H9 (cell line): ENCODE results near the gene HRC. TPM values are rescaled to one million over a fixed set of nuclear protein-coding genes. Genes with fewer than 3 reads are reported as not detected.

ENCODE experiments used
- DNase-seq: peaks from one replicate; pipeline ENCODE4 v3.0.0-alpha.2; 2017
- H2AFZ ChIP-seq: one replicate; pipeline ENCODE4 v1.6.1; 2013; ENCODE audit warnings: mild to moderate bottlenecking, low read length, control low read depth, moderate library complexity
- H2AK5ac ChIP-seq: 2 replicates; pipeline ENCODE4 v1.6.1; 2013; ENCODE audit warnings: low read length, control low read depth, mixed read lengths; ENCODE audit not compliant: insufficient read length
- H2BK120ac ChIP-seq: one replicate; pipeline ENCODE4 v1.6.1; 2013; ENCODE audit warnings: low read depth, mild to moderate bottlenecking, low read length, control low read depth, inconsistent platforms; ENCODE audit not compliant: poor library complexity, severe bottlenecking
- H2BK12ac ChIP-seq: 2 replicates; pipeline ENCODE4 v1.6.1; 2013; ENCODE audit warnings: low read length, control low read depth, mixed read lengths, low read depth; ENCODE audit not compliant: insufficient read length
- H2BK15ac ChIP-seq: 2 replicates; pipeline ENCODE4 v1.6.1; 2013; ENCODE audit warnings: low read depth, low read length, control low read depth
- H2BK20ac ChIP-seq: one replicate; pipeline ENCODE4 v1.6.1; 2013; ENCODE audit warnings: low read depth, mild to moderate bottlenecking, low read length, control low read depth, inconsistent platforms; ENCODE audit not compliant: poor library complexity, severe bottlenecking
- H2BK5ac ChIP-seq: 2 replicates; pipeline ENCODE4 v1.6.1; 2013; ENCODE audit warnings: low read length, control low read depth, mixed read lengths; ENCODE audit not compliant: insufficient read length
- H3K14ac ChIP-seq: 2 replicates; pipeline ENCODE4 v1.6.1; 2013; ENCODE audit warnings: low read length, control low read depth; ENCODE audit not compliant: insufficient read depth
- H3K18ac ChIP-seq: 2 replicates; pipeline ENCODE4 v1.6.1; 2013; ENCODE audit warnings: low read depth, mild to moderate bottlenecking, mixed read lengths, low read length, control low read depth; ENCODE audit not compliant: insufficient read length
- H3K23ac ChIP-seq: 2 replicates; pipeline ENCODE4 v1.6.1; 2013; ENCODE audit warnings: low read length, control low read depth, mixed read lengths, low read depth; ENCODE audit not compliant: insufficient read length
- H3K23me2 ChIP-seq: 2 replicates; pipeline ENCODE4 v1.6.1; 2013; ENCODE audit warnings: low read depth, mild to moderate bottlenecking, mixed read lengths, low read length, control low read depth; ENCODE audit not compliant: insufficient read length, poor library complexity, severe bottlenecking
- H3K27ac ChIP-seq: 2 replicates; pipeline ENCODE4 v1.5.1; 2013; ENCODE audit warnings: low read length, control low read depth, mixed read lengths, low read depth; ENCODE audit not compliant: insufficient read length
- H3K27me3 ChIP-seq: 2 replicates; pipeline ENCODE4 v1.6.1; 2013; ENCODE audit warnings: low read length, control low read depth, inconsistent platforms; ENCODE audit not compliant: insufficient read depth
- H3K4ac ChIP-seq: 2 replicates; pipeline ENCODE4 v1.6.1; 2013; ENCODE audit warnings: low read depth, mild to moderate bottlenecking, control low read depth, inconsistent platforms, low read length, moderate library complexity
- H3K4me1 ChIP-seq: 2 replicates; pipeline ENCODE4 v1.6.1; 2013; ENCODE audit warnings: low read length, control low read depth, inconsistent platforms; ENCODE audit not compliant: insufficient read depth
- H3K4me2 ChIP-seq: 2 replicates; pipeline ENCODE4 v1.6.1; 2013; ENCODE audit warnings: low read length, control low read depth, mixed read lengths; ENCODE audit not compliant: insufficient read length, insufficient read depth
- H3K56ac ChIP-seq: 2 replicates; pipeline ENCODE4 v1.6.1; 2013; ENCODE audit warnings: low read depth, mild to moderate bottlenecking, mixed read lengths, low read length, control low read depth; ENCODE audit not compliant: insufficient read length
- H3K79me1 ChIP-seq: 2 replicates; pipeline ENCODE4 v1.6.1; 2013; ENCODE audit warnings: low read depth, mild to moderate bottlenecking, moderate library complexity, low read length, control low read depth, inconsistent platforms; ENCODE audit not compliant: insufficient read depth, poor library complexity, severe bottlenecking
- H3K79me2 ChIP-seq: 2 replicates; pipeline ENCODE4 v1.6.1; 2013; ENCODE audit warnings: low read length, control low read depth, inconsistent platforms; ENCODE audit not compliant: insufficient read depth
- H3K9ac ChIP-seq: 2 replicates; pipeline ENCODE4 v1.6.1; 2013; ENCODE audit warnings: low read length, control low read depth, mixed read lengths; ENCODE audit not compliant: insufficient read length; ENCODE audit errors: extremely low read depth
- H3K9me3 ChIP-seq: one replicate; pipeline ENCODE4 v1.6.1; 2013; ENCODE audit warnings: low read depth, low read length, inconsistent platforms; ENCODE audit not compliant: control insufficient read depth
- H3T11ph ChIP-seq: one replicate; pipeline ENCODE4 v1.6.1; 2013; ENCODE audit warnings: mild to moderate bottlenecking, low read length, control low read depth, inconsistent platforms
- H4K20me1 ChIP-seq: one replicate; pipeline ENCODE4 v1.6.1; 2013; ENCODE audit not compliant: control insufficient read depth, insufficient read length, insufficient read depth
- H4K5ac ChIP-seq: 2 replicates; pipeline ENCODE4 v1.6.1; 2013; ENCODE audit warnings: low read depth, mild to moderate bottlenecking, mixed read lengths, low read length, control low read depth; ENCODE audit not compliant: insufficient read length
- H4K8ac ChIP-seq: replicated peaks from 2 replicates; pipeline ENCODE4 v1.6.1; 2013; ENCODE audit warnings: low read length, control low read depth, mixed read lengths, low read depth; ENCODE audit not compliant: insufficient read length
- H4K91ac ChIP-seq: 2 replicates; pipeline ENCODE4 v1.6.1; 2013; ENCODE audit warnings: low read depth, mild to moderate bottlenecking, moderate library complexity, mixed read lengths, low read length, control low read depth; ENCODE audit not compliant: insufficient read length
- H3K27ac Mint-ChIP-seq, 3 experiments: 2 replicates in 2 of 3; 3 replicates in 1 of 3; pipeline ENCODE4 v1.8.0; 2020 to 2021; ENCODE audit warnings: mixed read lengths in 3 of 3, mild to moderate bottlenecking in 1 of 3, moderate library complexity in 1 of 3
- H3K27me3 Mint-ChIP-seq: 2 replicates; pipeline ENCODE4 v1.8.0; 2021; ENCODE audit warnings: low read depth, mild to moderate bottlenecking, moderate library complexity, mixed read lengths
- H3K36me3 Mint-ChIP-seq, 3 experiments: 2 replicates in 2 of 3; 3 replicates in 1 of 3; pipeline ENCODE4 v1.8.0; 2020 to 2021; ENCODE audit warnings: low read depth in 3 of 3, mixed read lengths in 3 of 3; ENCODE audit not compliant: insufficient read depth in 1 of 3
- H3K4me1 Mint-ChIP-seq, 2 experiments: 2 replicates each; pipeline ENCODE4 v1.8.0; 2020; ENCODE audit warnings: mixed read lengths in 2 of 2
- H3K4me3 Mint-ChIP-seq, 2 experiments: 2 replicates in 1 of 2; 3 replicates in 1 of 2; pipeline ENCODE4 v1.8.0; 2020 to 2021; ENCODE audit warnings: mild to moderate bottlenecking in 2 of 2, mixed read lengths in 2 of 2, moderate library complexity in 1 of 2
- H3K9me3 Mint-ChIP-seq, 2 experiments: 2 replicates in 1 of 2; 3 replicates in 1 of 2; pipeline ENCODE4 v1.8.0; 2020; ENCODE audit warnings: mild to moderate bottlenecking in 2 of 2, mixed read lengths in 2 of 2, moderate library complexity in 1 of 2
- WGBS: extraction: QIAGEN DNeasy Blood & Tissue Kit; methylation state at CpG from one replicate; pipeline ENCODE4 v1.1.7; 2013; ENCODE audit warnings: missing lambda C conversion rate, low lambda C conversion rate, mixed read lengths; ENCODE audit not compliant: insufficient read length; ENCODE audit errors: extremely low coverage; 5-methylcytosine and 5-hydroxymethylcytosine counted together
- total RNA-seq: library from RNA; stranded (reverse); gene quantifications from 2 replicates; pipeline ENCODE4 v1.2.1, GENCODE V29; 2021
- TF ChIP-seq, protein P1 (sequence below): fragments of 200-600 bp; sonication (generic); conservative IDR thresholded peaks from 3 replicates; pipeline ENCODE4 v1.8.0; 2021; ENCODE audit warnings: antibody characterized with exemption, mild to moderate bottlenecking

HRC gene
- total RNA-seq, 1 experiment from 2014 or later = 1.8 TPM

DNA sequence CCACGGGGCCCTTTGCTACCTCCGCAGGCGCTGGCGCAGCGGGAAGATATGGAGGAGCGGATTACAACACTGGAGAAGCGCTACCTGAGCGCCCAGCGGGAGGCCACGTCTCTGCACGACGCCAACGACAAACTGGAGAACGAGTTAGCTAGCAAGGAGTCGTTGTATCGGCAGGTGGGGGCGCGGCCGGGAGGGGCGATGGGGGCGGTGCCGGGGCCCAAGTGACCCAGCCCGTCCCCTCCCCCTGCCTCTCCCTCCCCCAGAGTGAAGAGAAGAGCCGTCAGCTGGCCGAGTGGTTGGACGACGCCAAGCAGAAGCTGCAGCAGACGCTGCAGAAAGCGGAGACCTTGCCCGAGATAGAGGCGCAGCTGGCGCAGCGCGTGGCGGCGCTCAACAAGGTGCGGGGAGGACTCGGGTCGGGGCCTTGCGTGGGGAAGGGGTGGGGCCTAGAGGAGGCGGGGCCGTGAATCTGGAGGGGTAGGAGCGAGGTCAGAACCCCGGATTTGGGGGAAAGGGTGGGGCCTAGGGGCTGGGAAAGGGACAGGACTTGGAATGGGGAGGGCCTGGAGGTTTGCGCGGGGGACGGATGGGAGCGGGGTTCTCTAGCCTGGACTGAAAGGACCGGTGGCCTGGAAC, 22.1 kb downstream of the HRC start:
- no peak overlapping the region for H4K91ac ChIP-seq
- H3K4me1 Mint-ChIP-seq = peaks cover 23 to 48% of the 10 kb centered on the region in 2 experiments
- no peak overlapping the region for H2BK15ac ChIP-seq
- no peaks in the 10 kb centered on the region for H4K20me1 ChIP-seq
- H3K4me2 ChIP-seq = no peak overlapping the region
- no peak overlapping the region for H3K4ac ChIP-seq
- no peak overlapping the region for H3K56ac ChIP-seq
- peak overlapping the region; percentile 52 to 61; a peak in 3 of 5 replicates for H3K4me3 Mint-ChIP-seq
- peak overlapping the region in 1 of 3 experiments; percentile 48; a peak in 1 of 7 replicates for H3K27ac Mint-ChIP-seq
- no peak overlapping the region for H4K8ac ChIP-seq
- TF ChIP-seq, protein P1, sequence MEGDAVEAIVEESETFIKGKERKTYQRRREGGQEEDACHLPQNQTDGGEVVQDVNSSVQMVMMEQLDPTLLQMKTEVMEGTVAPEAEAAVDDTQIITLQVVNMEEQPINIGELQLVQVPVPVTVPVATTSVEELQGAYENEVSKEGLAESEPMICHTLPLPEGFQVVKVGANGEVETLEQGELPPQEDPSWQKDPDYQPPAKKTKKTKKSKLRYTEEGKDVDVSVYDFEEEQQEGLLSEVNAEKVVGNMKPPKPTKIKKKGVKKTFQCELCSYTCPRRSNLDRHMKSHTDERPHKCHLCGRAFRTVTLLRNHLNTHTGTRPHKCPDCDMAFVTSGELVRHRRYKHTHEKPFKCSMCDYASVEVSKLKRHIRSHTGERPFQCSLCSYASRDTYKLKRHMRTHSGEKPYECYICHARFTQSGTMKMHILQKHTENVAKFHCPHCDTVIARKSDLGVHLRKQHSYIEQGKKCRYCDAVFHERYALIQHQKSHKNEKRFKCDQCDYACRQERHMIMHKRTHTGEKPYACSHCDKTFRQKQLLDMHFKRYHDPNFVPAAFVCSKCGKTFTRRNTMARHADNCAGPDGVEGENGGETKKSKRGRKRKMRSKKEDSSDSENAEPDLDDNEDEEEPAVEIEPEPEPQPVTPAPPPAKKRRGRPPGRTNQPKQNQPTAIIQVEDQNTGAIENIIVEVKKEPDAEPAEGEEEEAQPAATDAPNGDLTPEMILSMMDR = no peak
- H2BK20ac ChIP-seq = no peak overlapping the region
- H3K36me3 Mint-ChIP-seq = peaks cover 40 to 55% (median 46%) of the 10 kb centered on the region in 3 experiments
- H3T11ph ChIP-seq = no peak overlapping the region
- no peak overlapping the region for H3K27ac ChIP-seq
- no peak overlapping the region for H2BK5ac ChIP-seq
- H3K27me3 ChIP-seq = no peaks in the 10 kb centered on the region
- no peak overlapping the region for H2AK5ac ChIP-seq
- H3K23me2 ChIP-seq = peaks cover 7% of the 10 kb centered on the region
- H2BK12ac ChIP-seq = no peak overlapping the region
- H3K27me3 Mint-ChIP-seq = peaks cover 1% of the 10 kb centered on the region; the same call in 1 of the 2 replicates
- no peak overlapping the region for H3K23ac ChIP-seq
- WGBS = no CpG with 5 or more reads among the region's 49 CpGs
- no peaks in the 10 kb centered on the region for H3K9me3 ChIP-seq
- H2AFZ ChIP-seq = no peak overlapping the region
- no peaks in the 10 kb centered on the region for H3K79me2 ChIP-seq
- no peak overlapping the region for H3K9ac ChIP-seq
- H3K18ac ChIP-seq = no peak overlapping the region
- peak; percentile 87 for DNase-seq
- H3K9me3 Mint-ChIP-seq = peaks cover 0 to 3% of the 10 kb centered on the region in 2 experiments; a peak in 1 of 5 replicates
- H3K4me1 ChIP-seq = peaks cover 4% of the 10 kb centered on the region; the same call in 1 of the 2 replicates
- no peak overlapping the region for H2BK120ac ChIP-seq
- no peak overlapping the region for H3K14ac ChIP-seq
- H3K79me1 ChIP-seq = no peaks in the 10 kb centered on the region
- H4K5ac ChIP-seq = no peak overlapping the region
